Activated gamma-delta T cell treated with anti-CD3 and anti-CD28 coated beads, Interleukin-2, amount 50 U/mL, for 16 hours (primary cell): ENCODE results near the gene LRRC4B.

Experiments
- DNase-seq: peaks from one replicate; pipeline ENCODE4 v3.0.0-alpha.2; 2020; ENCODE audit warnings: low read depth

The LRRC4B gene

DNA sequence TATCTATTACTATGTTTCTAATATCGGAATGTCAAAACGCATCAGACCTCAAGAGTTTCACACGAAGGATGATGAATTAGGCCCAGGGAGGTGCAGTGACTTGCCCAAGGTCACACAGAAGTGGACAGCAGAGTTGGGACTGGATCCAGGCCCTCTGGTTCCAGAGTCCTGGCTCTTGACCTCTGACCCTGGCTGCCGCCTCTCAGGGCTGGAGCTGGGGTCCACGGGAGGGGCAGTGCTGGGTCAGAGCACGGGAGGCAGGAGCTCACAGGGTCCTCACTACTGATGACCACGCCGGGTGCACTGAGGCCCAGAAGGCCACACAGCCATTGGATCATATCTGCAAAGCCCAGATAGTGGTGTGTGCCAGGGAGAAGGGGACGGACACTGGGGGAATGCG, 45.4 kb downstream of the LRRC4B start:
- no peak for DNase-seq

DNA sequence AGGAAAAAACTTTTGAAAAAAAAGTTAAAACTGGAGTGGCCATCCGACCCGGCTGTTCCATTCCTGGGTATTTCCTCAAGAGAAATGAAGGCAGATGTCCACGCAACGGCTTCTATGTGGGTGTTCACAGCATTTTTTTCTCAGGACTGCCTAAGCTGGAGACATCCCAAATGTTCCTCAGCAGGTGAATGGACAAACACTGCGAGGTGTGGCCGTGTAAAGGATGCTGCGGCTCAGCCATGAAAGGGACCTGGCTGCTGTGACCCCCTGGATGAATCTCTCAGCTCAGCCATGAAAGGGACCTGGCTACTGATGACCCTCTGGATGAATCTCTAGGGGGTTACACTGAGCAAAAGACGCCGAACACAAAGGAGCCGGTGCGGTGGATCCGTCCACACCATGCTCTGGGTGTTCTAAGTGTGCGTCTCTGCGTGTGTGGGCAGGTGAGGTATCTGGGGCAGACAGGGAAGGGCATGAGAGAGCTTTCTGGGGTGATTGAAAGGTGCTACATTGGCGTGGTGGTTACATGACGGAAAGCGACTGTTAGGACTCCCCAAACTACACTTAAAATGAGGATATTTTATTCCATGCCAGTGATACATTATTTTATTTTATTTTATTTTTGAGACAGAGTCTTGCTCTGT, 47.3 kb downstream of the LRRC4B start:
- no peak for DNase-seq

GRCh38 chr19:50519006-50519575, 49.1 kb downstream of the LRRC4B start:
- no peak for DNase-seq

- DNase-seq = no peak
Measured at GRCh38 chr19:50518091-50519005, 49.9 kb downstream of the LRRC4B start.

- DNase-seq = no peak
Measured at GRCh38 chr19:50517704-50518075, 50.5 kb downstream of the LRRC4B start.

DNA sequence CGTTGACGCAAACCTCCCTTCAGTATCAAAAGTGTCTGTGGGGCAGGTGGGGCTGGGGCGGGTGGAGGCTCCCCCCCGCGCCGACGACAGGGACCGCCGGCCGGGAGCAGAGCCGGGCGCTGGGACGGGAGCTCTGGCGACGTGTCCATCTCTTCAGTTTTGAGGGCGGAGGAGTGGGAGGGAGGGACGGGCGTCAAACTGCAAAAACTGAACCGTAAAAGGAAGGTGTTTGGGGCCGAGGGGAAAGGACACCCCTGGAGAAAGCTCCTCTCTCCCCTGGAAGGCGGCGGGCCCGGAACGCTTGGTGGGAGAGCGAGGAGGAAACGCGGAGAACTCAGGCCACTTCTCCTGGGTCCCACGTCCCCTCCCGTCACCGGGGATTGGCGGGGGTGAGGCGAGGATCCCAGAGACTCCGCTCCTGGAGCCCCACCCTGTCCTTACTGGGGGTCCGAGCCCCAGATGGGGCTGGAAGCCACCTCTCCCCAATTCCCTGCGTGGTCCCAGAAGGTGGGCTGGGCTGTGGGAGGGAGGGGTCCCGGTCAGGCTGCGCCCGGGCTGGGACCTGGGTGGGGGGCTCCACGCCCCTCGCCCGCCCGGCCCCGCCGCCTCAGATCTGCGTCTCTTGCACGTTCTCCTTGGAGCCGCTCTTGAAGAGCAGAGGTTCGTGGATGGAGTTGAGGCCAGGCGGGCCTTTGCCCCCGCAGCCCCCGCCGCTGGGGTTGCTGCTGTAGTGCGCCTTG, 51.1 kb downstream of the LRRC4B start:
- no peak for DNase-seq

DNA sequence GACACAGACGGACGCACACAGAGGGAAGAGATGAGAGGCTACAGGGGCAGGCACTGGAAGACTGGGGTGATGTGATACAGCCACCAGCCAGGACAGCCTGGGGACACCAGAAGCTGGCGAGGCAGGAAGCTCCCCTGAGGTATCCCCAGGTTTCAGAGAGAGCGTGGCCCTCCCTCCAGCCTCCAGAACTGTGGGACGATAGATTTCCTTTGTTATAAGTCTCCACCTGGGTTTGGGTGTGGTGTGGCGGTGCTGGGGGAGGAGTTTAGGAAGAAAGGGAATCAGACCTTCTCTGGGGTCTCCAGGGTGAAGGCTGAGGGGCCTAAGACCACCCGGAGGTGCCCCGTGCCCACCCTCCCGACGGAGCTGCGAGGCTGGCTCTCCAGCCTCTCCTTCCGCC, 51.8 kb downstream of the LRRC4B start:
- no peak for DNase-seq

GRCh38 chr19:50515168-50515561, 53.1 kb downstream of the LRRC4B start:
- DNase-seq = no peak

GRCh38 chr19:50514346-50515167, 53.7 kb downstream of the LRRC4B start:
- no peak for DNase-seq

GRCh38 chr19:50513746-50514345, 54.4 kb downstream of the LRRC4B start, which contains the start of gene ASPDH:
Gene ASPDH (minus strand): TSS chr19:50513913. CDS start chr19:50513823, 90 bp downstream.
- no peak for DNase-seq

GRCh38 chr19:50512999-50513745, 55.1 kb downstream of the LRRC4B start:
- DNase-seq = no peak

DNA sequence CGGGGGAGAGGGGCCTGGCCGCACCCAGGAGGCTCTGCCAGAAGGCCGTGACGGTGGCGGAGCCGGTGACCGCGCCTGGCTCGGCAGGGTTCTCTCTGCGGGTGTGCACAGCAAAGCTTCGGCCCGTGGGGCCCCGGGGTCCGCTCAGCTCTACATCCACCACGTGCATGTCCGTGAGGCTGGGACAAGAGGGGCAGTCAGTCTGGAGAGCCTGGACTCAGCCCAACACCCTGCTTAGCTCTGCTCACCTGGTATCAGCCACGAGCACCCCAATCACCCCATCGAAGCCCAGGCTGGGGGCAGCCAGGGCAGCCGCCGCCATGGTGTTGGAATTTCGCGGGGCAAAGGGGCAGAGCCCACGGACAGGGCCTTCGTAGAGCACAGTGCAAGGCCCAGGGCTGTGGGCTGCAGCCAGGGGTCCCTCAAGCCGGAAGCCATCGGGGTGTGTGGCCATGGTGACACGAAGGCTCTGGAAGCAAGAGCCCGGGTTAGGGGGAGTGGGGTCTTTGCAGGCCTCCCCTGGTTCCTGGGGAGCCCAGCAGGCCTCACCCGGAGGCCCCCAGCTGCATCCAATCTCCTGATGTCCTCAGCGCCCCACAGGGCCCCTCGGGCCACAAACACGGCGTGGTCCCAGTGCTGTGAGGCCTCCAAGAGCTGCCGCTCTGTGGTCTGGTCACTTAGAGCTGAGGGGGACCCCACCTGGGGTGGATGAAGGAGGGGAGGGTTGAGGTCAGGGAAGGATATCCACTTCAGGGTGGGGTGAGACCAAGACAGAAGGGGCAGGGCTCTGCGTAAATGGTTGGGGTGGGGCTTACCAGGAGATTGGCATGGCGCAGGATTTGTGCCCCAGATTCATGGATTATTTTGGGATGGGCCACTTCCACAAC, 55.9 kb downstream of the LRRC4B start:
- no peak for DNase-seq

GRCh38 chr19:50511069-50511822, 57.0 kb downstream of the LRRC4B start, which contains the start of gene JOSD2:
Gene JOSD2 (minus strand): TSS chr19:50511191. CDS start chr19:50510431, 760 bp downstream.
- peak; percentile 93 for DNase-seq

DNA sequence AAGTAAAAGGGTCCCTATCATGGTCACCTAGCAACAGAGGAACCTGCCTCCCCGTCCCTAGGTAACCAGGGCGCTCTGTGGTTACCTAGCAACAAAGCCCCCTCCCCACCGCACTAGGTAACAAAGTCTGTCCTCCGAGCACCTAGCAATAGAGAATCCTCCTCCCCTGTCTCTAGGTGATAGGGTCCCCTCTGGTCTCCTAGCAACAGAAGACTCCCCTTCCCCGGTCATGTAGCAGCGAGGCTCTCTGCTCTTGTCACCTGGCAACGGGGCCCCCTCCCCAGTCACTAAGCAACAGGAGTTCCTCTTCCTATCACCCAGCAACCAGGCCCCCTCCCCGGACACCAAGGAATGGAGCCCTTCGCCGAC, 57.6 kb downstream of the LRRC4B start:
- DNase-seq = no peak

DNA sequence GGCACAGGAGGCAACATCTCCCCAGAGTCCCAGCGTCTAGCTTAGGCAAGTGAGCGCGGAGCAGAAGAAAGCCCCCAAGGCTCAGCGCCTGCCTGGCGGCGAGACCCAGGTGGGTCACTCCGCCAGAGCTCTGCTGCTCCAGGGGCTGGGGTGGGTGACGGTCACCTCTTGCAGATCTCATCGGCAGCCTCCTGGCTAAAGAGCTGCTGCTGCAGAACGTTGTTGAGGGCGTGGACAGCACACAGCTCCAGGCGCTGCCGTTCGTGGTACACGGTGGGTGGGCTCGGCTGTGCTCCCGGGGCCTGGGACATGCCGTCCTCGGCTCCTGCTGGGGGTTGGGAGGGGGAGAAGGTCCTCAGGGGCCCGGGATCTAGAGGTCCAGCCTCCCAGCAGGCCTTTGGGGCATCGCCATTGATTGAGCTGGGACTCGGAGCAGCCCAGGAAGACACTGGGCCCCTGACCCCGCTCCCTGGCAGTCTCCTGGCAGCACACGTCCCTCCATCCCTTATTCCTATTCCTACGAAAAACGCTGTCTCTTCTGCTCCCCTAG, 58.0 kb downstream of the LRRC4B start:
- DNase-seq = no peak

DNA sequence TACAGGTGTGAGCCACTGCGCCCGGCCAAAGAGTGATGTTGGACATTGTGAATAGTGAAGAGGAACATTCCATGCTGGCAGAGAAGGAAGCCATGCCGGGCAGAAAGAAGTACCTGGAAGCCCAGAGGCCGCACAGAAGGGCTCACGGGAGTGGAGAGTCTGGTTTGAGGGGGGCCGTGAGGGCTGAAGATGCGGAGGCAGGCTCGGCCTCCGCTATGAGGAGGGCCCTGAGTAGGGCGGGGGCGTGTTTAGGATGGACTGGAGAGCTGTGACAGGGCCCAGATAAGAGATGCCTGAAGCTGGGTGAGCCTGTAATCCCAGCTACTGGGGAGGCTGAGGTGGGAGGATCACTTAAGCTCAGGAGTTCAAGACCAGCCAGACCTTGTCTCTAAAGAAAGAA, 58.9 kb downstream of the LRRC4B start:
- no peak for DNase-seq

- no peak for DNase-seq
Measured at GRCh38 chr19:50508843-50509190, 59.4 kb downstream of the LRRC4B start.

GRCh38 chr19:50507376-50507775, 60.9 kb downstream of the LRRC4B start:
- no peak for DNase-seq
